HepG2 (cell line): ENCODE measurements around the gene SETD1A. TPM values are rescaled to one million over a fixed set of nuclear protein-coding genes. Genes with fewer than 3 reads are reported as not detected.

Source experiments
- DPF2 ChIP-seq: sonication (generic); formaldehyde crosslinking; IDR thresholded peaks from 2 replicates; pipeline ENCODE4 v1.4.0; 2020; ENCODE audit warnings: mild to moderate bottlenecking, low read depth, missing genetic modification reagents, borderline replicate concordance
- KLF9 ChIP-seq: IDR thresholded peaks from 2 replicates; pipeline ENCODE4 v1.6.1; 2016; ENCODE audit warnings: low read depth
- RAD51 ChIP-seq: fragments of 450-650 bp; IDR thresholded peaks from 2 replicates; pipeline ENCODE4 v1.6.1; 2016; ENCODE audit warnings: borderline replicate concordance
- RCOR2 ChIP-seq: IDR thresholded peaks from 2 replicates; pipeline ENCODE4 v1.6.1; 2016; ENCODE audit warnings: missing biosample characterization, missing genetic modification reagents
- RFXAP ChIP-seq: sonication (generic); formaldehyde crosslinking; IDR thresholded peaks from 2 replicates; pipeline ENCODE4 v1.4.0; 2020; ENCODE audit warnings: missing genetic modification reagents, borderline replicate concordance
- SIX4 ChIP-seq: sonication (generic); formaldehyde crosslinking; IDR thresholded peaks from 2 replicates; pipeline ENCODE4 v1.4.0; 2020; ENCODE audit warnings: missing genetic modification reagents
- THYN1 ChIP-seq: sonication (generic); formaldehyde crosslinking; IDR thresholded peaks from 2 replicates; pipeline ENCODE4 v1.8.1; 2023; ENCODE audit warnings: low read depth, mild to moderate bottlenecking, moderate library complexity, missing genetic modification reagents, borderline replicate concordance
- WIZ ChIP-seq: sonication (generic); formaldehyde crosslinking; IDR thresholded peaks from 2 replicates; pipeline ENCODE4 v1.5.1; 2020; ENCODE audit warnings: mild to moderate bottlenecking, missing genetic modification reagents
- ZNF30 ChIP-seq: sonication (generic); formaldehyde crosslinking; IDR thresholded peaks from 2 replicates; pipeline ENCODE4 v1.5.0; 2020; ENCODE audit warnings: mild to moderate bottlenecking, missing genetic modification reagents
- polyA plus RNA-seq, 8 experiments: library from polyadenylated mRNA; depleted of rRNA in 3 of 8; stranded (reverse) in 7 of 8; unstranded in 1 of 8; fragments of >200 nt; fragmentation: Illumina TruSeq in 4 of 8; extraction: Trizol in 4 of 8; gene quantifications; 2 replicates each; pipeline versions ENCODE4 v1.2.1 to v1.2.3, GENCODE V29; 2011 to 2016; ENCODE audit warnings: low read depth in 4 of 8, missing spikeins in 1 of 8, mixed read lengths in 1 of 8; ENCODE audit not compliant: insufficient read depth in 1 of 8
- total RNA-seq, 5 experiments: library from RNA; depleted of rRNA; stranded (reverse); fragments of >200 nt; fragmentation: Illumina TruSeq; extraction: Trizol; gene quantifications; 2 replicates each; pipeline ENCODE4 v1.2.3, GENCODE V29; 2016; ENCODE audit warnings: low read depth in 1 of 5
- TF ChIP-seq, protein P1 (sequence below): sonication (generic); formaldehyde crosslinking; IDR thresholded peaks from 2 replicates; pipeline ENCODE4 v1.4.0; 2020; ENCODE audit warnings: missing genetic modification reagents
- TF ChIP-seq, protein P2 (sequence below): sonication (generic); formaldehyde crosslinking; IDR thresholded peaks from 2 replicates; pipeline ENCODE4 v1.9.0; 2021; ENCODE audit warnings: mild to moderate bottlenecking, missing genetic modification reagents
- TF ChIP-seq, protein P3 (sequence below): sonication (generic); formaldehyde crosslinking; IDR thresholded peaks from 2 replicates; pipeline ENCODE4 v1.5.1; 2020; ENCODE audit warnings: mild to moderate bottlenecking, missing genetic modification reagents, borderline replicate concordance
- TF ChIP-seq, protein P4 (sequence below): sonication (generic); formaldehyde crosslinking; IDR thresholded peaks from 2 replicates; pipeline ENCODE4 v1.5.0; 2020; ENCODE audit warnings: mild to moderate bottlenecking, missing genetic modification reagents, borderline replicate concordance
- TF ChIP-seq, protein P5 (sequence below): sonication (generic); formaldehyde crosslinking; IDR thresholded peaks from 2 replicates; pipeline ENCODE4 v1.5.0; 2020; ENCODE audit warnings: missing genetic modification reagents

The SETD1A gene
- total and polyA plus RNA-seq, 2 of the 13 experiments (the other 11 are each of a cell fraction or from before 2014, with no cell fraction given) = 3.8 to 5.6 TPM

DNA sequence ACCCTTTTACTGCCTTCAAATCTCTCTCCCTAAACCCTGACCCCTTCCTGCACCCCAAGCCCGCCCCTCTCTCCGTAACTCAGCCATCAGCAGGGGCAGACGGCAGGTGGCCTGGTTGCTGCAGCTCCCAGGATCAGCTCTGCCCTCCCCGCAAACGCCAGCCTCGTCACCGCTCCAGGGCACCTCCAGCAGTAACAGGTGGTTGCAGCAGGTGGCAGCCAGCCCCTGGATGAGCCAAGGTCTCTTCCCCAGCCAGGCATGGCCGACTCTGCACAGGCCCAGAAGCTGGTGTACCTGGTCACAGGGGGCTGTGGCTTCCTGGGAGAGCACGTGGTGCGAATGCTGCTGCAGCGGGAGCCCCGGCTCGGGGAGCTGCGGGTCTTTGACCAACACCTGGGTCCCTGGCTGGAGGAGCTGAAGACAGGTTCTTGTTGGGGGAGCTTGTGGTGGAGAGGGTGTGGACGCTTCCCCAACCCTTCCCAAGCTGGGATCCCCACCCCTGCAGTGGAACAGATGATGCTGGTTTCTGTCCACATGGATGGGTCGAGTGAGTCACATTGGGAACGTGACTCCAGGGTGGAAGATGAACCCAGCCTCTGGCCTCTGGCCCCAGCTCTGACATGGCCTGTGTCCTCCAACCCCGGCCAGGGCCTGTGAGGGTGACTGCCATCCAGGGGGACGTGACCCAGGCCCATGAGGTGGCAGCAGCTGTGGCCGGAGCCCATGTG lies 28.0 kb downstream of the SETD1A start (continued):
- TF ChIP-seq WIZ (peak; percentile 72; the same call in 1 of the 2 replicates), RAD51 (no peak), KLF9 (CRISPR knock-in tag) (peak; percentile 26; the same call in 1 of the 2 replicates), THYN1 (CRISPR knock-in tag) (0 out of 2 replicates have a peak, but pooled peaks have one; percentile 66), SIX4 (no peak), DPF2 (CRISPR knock-in tag) (0 out of 2 replicates have a peak, but pooled peaks have one; percentile 25), RCOR2 (CRISPR knock-in tag) (no peak), ZNF30 (CRISPR knock-in tag) (no peak), RFXAP (peak; percentile 15; the same call in 1 of the 2 replicates)
- TF ChIP-seq, protein P1, sequence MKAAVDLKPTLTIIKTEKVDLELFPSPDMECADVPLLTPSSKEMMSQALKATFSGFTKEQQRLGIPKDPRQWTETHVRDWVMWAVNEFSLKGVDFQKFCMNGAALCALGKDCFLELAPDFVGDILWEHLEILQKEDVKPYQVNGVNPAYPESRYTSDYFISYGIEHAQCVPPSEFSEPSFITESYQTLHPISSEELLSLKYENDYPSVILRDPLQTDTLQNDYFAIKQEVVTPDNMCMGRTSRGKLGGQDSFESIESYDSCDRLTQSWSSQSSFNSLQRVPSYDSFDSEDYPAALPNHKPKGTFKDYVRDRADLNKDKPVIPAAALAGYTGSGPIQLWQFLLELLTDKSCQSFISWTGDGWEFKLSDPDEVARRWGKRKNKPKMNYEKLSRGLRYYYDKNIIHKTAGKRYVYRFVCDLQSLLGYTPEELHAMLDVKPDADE = no peak
- TF ChIP-seq, protein P2, sequence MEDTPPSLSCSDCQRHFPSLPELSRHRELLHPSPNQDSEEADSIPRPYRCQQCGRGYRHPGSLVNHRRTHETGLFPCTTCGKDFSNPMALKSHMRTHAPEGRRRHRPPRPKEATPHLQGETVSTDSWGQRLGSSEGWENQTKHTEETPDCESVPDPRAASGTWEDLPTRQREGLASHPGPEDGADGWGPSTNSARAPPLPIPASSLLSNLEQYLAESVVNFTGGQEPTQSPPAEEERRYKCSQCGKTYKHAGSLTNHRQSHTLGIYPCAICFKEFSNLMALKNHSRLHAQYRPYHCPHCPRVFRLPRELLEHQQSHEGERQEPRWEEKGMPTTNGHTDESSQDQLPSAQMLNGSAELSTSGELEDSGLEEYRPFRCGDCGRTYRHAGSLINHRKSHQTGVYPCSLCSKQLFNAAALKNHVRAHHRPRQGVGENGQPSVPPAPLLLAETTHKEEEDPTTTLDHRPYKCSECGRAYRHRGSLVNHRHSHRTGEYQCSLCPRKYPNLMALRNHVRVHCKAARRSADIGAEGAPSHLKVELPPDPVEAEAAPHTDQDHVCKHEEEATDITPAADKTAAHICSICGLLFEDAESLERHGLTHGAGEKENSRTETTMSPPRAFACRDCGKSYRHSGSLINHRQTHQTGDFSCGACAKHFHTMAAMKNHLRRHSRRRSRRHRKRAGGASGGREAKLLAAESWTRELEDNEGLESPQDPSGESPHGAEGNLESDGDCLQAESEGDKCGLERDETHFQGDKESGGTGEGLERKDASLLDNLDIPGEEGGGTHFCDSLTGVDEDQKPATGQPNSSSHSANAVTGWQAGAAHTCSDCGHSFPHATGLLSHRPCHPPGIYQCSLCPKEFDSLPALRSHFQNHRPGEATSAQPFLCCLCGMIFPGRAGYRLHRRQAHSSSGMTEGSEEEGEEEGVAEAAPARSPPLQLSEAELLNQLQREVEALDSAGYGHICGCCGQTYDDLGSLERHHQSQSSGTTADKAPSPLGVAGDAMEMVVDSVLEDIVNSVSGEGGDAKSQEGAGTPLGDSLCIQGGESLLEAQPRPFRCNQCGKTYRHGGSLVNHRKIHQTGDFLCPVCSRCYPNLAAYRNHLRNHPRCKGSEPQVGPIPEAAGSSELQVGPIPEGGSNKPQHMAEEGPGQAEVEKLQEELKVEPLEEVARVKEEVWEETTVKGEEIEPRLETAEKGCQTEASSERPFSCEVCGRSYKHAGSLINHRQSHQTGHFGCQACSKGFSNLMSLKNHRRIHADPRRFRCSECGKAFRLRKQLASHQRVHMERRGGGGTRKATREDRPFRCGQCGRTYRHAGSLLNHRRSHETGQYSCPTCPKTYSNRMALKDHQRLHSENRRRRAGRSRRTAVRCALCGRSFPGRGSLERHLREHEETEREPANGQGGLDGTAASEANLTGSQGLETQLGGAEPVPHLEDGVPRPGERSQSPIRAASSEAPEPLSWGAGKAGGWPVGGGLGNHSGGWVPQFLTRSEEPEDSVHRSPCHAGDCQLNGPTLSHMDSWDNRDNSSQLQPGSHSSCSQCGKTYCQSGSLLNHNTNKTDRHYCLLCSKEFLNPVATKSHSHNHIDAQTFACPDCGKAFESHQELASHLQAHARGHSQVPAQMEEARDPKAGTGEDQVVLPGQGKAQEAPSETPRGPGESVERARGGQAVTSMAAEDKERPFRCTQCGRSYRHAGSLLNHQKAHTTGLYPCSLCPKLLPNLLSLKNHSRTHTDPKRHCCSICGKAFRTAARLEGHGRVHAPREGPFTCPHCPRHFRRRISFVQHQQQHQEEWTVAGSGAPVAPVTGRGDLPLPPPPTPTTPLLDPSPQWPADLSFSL (CRISPR knock-in tag) = no peak
- TF ChIP-seq, protein P3, sequence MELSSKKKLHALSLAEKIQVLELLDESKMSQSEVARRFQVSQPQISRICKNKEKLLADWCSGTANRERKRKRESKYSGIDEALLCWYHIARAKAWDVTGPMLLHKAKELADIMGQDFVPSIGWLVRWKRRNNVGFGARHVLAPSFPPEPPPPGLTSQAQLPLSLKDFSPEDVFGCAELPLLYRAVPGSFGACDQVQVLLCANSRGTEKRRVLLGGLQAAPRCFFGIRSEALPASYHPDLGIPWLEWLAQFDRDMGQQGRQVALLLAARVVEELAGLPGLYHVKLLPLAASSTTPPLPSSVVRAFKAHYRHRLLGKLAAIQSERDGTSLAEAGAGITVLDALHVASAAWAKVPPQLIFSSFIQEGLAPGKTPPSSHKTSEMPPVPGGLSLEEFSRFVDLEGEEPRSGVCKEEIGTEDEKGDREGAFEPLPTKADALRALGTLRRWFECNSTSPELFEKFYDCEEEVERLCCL (CRISPR knock-in tag) = no peak
- TF ChIP-seq, protein P4, sequence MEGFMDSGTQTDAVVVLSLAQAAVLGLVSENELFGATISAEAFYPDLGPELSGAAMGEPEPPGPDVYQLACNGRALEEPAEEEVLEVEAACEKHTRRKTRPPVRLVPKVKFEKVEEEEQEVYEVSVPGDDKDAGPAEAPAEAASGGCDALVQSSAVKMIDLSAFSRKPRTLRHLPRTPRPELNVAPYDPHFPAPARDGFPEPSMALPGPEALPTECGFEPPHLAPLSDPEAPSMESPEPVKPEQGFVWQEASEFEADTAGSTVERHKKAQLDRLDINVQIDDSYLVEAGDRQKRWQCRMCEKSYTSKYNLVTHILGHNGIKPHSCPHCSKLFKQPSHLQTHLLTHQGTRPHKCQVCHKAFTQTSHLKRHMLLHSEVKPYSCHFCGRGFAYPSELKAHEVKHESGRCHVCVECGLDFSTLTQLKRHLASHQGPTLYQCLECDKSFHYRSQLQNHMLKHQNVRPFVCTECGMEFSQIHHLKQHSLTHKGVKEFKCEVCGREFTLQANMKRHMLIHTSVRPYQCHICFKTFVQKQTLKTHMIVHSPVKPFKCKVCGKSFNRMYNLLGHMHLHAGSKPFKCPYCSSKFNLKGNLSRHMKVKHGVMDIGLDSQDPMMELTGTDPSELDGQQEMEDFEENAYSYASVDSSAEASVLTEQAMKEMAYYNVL (CRISPR knock-in tag) = peak; percentile 87
- TF ChIP-seq, protein P5, sequence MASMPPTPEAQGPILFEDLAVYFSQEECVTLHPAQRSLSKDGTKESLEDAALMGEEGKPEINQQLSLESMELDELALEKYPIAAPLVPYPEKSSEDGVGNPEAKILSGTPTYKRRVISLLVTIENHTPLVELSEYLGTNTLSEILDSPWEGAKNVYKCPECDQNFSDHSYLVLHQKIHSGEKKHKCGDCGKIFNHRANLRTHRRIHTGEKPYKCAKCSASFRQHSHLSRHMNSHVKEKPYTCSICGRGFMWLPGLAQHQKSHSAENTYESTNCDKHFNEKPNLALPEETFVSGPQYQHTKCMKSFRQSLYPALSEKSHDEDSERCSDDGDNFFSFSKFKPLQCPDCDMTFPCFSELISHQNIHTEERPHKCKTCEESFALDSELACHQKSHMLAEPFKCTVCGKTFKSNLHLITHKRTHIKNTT (CRISPR knock-in tag) = 0 out of 2 replicates have a peak, but pooled peaks have one; percentile 89
